PC-3 (cell line): ENCODE measurements around the gene TSPEAR.

Source experiments
- CTCF ChIP-seq: fragments of 300-600 bp; sonication (generic); conservative IDR thresholded peaks from 2 replicates; pipeline ENCODE4 v1.5.1; 2017; ENCODE audit warnings: antibody characterized with exemption, low read depth, mild to moderate bottlenecking, low read length
- EZH2 ChIP-seq: fragments of 300-600 bp; sonication (generic); IDR thresholded peaks from one replicate; pipeline ENCODE4 v1.6.1; 2017; ENCODE audit warnings: antibody characterized with exemption, mild to moderate bottlenecking, low read length; ENCODE audit not compliant: unreplicated experiment
- EZH2phosphoT487 ChIP-seq: fragments of 300-600 bp; sonication (generic); IDR thresholded peaks from 2 replicates; pipeline ENCODE4 v1.6.1; 2018; ENCODE audit warnings: mild to moderate bottlenecking, antibody characterized with exemption, low read length, borderline replicate concordance

GRCh38 chr21:44724196-44724595 lies 12.8 kb upstream of the TSPEAR start:
- TF ChIP-seq CTCF (no peak), EZH2 (no peak), EZH2phosphoT487 (no peak)
